Measurements from ENCODE around the gene PIGP. TPM values are rescaled to one million over a fixed set of nuclear protein-coding genes. Genes with fewer than 3 reads are reported as not detected.

Gene PIGP
- total and polyA plus RNA-seq, 2 of the 13 experiments (the other 11 are each of a cell fraction or from before 2014, with no cell fraction given): 14.8 to 33.4 TPM

GRCh38 chr21:37064841-37065240 is 8.0 kb downstream of the PIGP start (continued):
- no peak for TF ChIP-seq UBTF (CRISPR knock-in tag; IDR thresholded peaks at IDR 0.05)
- no peak for TF ChIP-seq ZNF549 (CRISPR knock-in tag; IDR thresholded peaks at IDR 0.05)
- TF ChIP-seq TIGD3 (CRISPR knock-in tag; IDR thresholded peaks at IDR 0.05; ENCODE audit: borderline replicate concordance): no peak
- no peak for TF ChIP-seq ARNT (IDR thresholded peaks at IDR 0.05)
- no peak for TF ChIP-seq KDM5A (IDR thresholded peaks at IDR 0.05; ENCODE audit: borderline replicate concordance, low read length)

GRCh38 chr21:37063433-37063832 is 9.4 kb downstream of the PIGP start:
- H3K36me3 ChIP-seq (replicated peaks in 1 of 2; ENCODE audit: control insufficient read depth in 1 of 2, insufficient read depth in 2 of 2, low read length in 2 of 2): no peaks in the 10 kb centered on the region
- no peaks in the 10 kb centered on the region for H3K9me3 ChIP-seq (ENCODE audit: low read length)
- H3K27me3 ChIP-seq (ENCODE audit: control insufficient read depth in 1 of 2, insufficient read depth in 2 of 2, low read length in 2 of 2): no peaks in the 10 kb centered on the region
- no peaks in the 10 kb centered on the region for H4K20me1 ChIP-seq (ENCODE audit: insufficient read depth, low read length)
- WGBS (ENCODE audit: low lambda C conversion rate): 82% methylated on average over 1 of the region's 1 CpG
- in situ Hi-C loops (cut with HindIII; ENCODE audit: extremely low pct_ligation_motif_present, low pct_unique_long_range_greater_than_20kb) (no loop called here), intact Hi-C loops (cut with micrococcal nuclease; ENCODE audit: unreplicated experiment) (no loop called here)
- FAIRE-seq: no peak
- BruUV-seq (replicated peaks): no TSS peak
- DNase-seq (ENCODE audit: low spot score): no peak
- ChIA-PET POLR2A (no interaction called here), CTCF (ENCODE audit: low intra/inter-chr PET ratio, low total read pairs) (no interaction called here)
- TF ChIP-seq ZNF639 (CRISPR knock-in tag; conservative IDR thresholded peaks at IDR 0.05): no peak
- no peak for TF ChIP-seq TGIF2 (CRISPR knock-in tag; IDR thresholded peaks at IDR 0.05)
- TF ChIP-seq SRSF1 (optimal IDR thresholded peaks at IDR 0.05; ENCODE audit: low read depth, low read length): no peak
- TF ChIP-seq RFXAP (CRISPR knock-in tag; IDR thresholded peaks at IDR 0.05; ENCODE audit: borderline replicate concordance): no peak
- TF ChIP-seq SMC3 (IDR thresholded peaks at IDR 0.05; ENCODE audit: low read length): no peak
- no peak for TF ChIP-seq ZMAT3 (CRISPR knock-in tag; conservative IDR thresholded peaks at IDR 0.05)
- TF ChIP-seq RXRA (CRISPR knock-in tag; IDR thresholded peaks at IDR 0.05): no peak
- TF ChIP-seq ZBTB8A (CRISPR knock-in tag; IDR thresholded peaks at IDR 0.05; ENCODE audit: borderline replicate concordance, low read depth): no peak
- TF ChIP-seq BCL3 (CRISPR knock-in tag; IDR thresholded peaks at IDR 0.05): no peak
- TF ChIP-seq NR2C2 (CRISPR knock-in tag; IDR thresholded peaks at IDR 0.05; ENCODE audit: borderline replicate concordance): no peak
- TF ChIP-seq ISL2 (CRISPR knock-in tag; IDR thresholded peaks at IDR 0.05): no peak
- no peak for TF ChIP-seq SRY (CRISPR knock-in tag; IDR thresholded peaks at IDR 0.05)
- TF ChIP-seq NR1H2 (CRISPR knock-in tag; IDR thresholded peaks at IDR 0.05; ENCODE audit: borderline replicate concordance, low read depth): no peak
- no peaks in the 10 kb centered on the region for H3K79me2 ChIP-seq (ENCODE audit: insufficient read depth, low read length)
- no peak overlapping the region for H3K27ac ChIP-seq (ENCODE audit: extremely low read length, insufficient read depth, low read length)
- H3K4me3 ChIP-seq (replicated peaks in 1 of 3; ENCODE audit: insufficient read depth in 1 of 3, low read depth in 2 of 3, low read length in 3 of 3): no peak overlapping the region
- H3K9ac ChIP-seq (ENCODE audit: insufficient read depth, low read depth, low read length): no peak overlapping the region
- no peak overlapping the region for H3K4me2 ChIP-seq (ENCODE audit: low read depth, low read length)
- H3K4me1 ChIP-seq (ENCODE audit: insufficient read depth, low read length): peaks cover 28% of the 10 kb centered on the region
- ATAC-seq: no peak
- H2AFZ ChIP-seq (ENCODE audit: low read length): no peak overlapping the region
